GM18499 (cell line): ENCODE measurements around the gene SHISAL1.

Experiments
- ATAC-seq: cut with Tn5 transposase; IDR thresholded peaks from one replicate; pipeline ENCODE4 v1.9.1; 2021; ENCODE audit warnings: moderate number of reproducible peaks; ENCODE audit not compliant: insufficient read depth, unreplicated experiment

Gene SHISAL1

GRCh38 chr22:44199866-44200265 lies 112.9 kb downstream of the SHISAL1 start:
- no peak for ATAC-seq

DNA sequence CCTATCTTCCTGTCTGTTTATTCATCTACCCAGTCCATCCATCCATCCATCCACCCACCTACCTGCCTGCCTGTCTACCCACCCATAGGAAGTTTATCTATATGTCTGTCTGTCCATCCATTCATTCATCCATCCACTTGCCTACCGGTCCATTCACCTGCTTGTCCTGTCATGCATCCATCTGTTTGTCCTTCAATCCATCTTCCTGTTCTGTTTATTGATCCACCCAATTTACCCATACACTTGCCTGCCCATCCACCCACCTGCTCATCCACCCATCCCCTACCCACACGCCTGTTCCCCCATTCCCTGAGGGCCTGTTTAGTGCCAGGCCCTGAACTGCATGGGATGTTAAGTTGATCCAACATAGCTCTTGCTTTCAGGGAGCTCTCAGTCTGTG lies 113.6 kb downstream of the SHISAL1 start:
- no peak for ATAC-seq

DNA sequence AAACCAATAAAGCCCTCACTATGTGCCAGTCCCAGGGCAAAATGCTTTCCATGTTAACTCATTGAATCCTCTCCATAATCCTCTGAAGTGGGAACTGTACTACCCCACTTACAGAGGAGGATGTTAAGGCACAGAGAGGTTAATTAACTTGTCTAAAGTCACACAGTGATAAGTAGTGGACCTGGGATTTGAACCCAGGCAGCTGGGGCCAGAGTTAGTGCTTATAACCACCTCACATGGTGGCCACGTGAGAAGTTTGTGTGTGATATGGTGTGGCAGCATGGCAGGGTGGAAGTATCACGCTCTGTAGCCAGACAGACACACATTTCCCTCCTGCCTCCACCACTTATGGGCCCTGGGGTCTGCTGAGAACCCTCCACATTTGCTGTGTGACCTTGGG lies 115.5 kb downstream of the SHISAL1 start:
- no peak for ATAC-seq

- ATAC-seq: no peak
Observed at GRCh38 chr22:44196731-44197131, 116.0 kb downstream of the SHISAL1 start.

GRCh38 chr22:44196241-44196640 lies 116.5 kb downstream of the SHISAL1 start:
- no peak for ATAC-seq

- no peak for ATAC-seq
Observed at GRCh38 chr22:44195189-44195871, 117.4 kb downstream of the SHISAL1 start.

DNA sequence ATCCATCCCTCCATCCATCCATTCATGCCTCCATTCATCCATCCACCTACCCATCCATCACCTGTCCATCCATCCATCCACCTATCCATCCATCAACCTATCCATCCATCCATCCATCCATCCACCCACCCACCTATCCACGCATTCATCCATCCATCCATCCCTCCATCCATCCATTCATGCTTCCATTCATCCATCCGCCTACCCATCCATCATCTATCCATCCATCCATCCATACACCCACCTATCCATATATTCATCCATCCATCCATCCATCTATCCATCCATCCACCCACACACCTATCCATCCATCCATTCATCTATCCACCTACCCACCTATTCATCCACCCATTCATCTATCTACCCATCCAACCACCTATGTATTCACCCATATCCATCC lies 118.2 kb downstream of the SHISAL1 start:
- ATAC-seq: no peak
